Measurements from ENCODE around the gene MAPKBP1.

MAPKBP1 gene

DNA sequence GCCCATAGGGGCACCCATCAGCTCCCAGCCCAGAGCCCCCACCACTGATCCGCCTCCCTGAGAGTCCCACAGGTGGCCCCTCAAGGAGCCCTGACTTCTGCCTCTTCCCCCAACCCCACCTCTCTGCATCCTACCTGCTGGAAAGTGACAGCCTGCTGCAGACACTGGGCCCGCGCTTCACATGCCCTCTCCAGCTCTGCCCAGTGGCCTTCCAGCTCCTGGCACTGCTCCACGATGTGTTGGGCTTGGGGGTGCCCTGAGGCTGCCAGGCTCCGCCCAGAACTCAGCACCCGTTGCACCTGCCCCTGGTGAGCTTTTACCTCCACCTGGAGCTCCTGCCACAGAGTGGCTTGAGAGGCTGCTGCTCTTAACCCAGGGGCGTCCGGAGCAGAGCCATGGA lies 99.4 kb downstream of the MAPKBP1 start:
- DNase-seq = no peak

DNA sequence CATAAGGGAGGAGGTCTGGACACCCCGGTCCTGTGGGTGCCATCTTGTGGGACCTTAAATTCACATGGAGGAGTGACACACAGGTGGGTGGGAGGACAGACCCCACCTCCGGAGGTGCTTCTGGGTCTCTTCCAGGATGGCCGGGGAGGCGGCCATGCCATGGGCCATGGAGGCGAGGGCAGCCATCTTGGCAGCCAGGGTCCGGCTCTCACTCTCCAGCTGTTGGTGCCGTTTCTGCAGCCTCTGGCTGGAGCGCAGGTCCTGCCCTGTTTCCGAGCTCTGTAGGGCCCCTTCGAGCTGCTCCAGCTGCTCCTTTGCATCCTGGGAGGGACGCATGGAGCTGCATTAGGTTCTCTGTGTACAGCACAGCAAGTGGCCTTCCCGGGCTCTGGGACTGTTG lies 100.5 kb downstream of the MAPKBP1 start:
- DNase-seq = no peak

DNA sequence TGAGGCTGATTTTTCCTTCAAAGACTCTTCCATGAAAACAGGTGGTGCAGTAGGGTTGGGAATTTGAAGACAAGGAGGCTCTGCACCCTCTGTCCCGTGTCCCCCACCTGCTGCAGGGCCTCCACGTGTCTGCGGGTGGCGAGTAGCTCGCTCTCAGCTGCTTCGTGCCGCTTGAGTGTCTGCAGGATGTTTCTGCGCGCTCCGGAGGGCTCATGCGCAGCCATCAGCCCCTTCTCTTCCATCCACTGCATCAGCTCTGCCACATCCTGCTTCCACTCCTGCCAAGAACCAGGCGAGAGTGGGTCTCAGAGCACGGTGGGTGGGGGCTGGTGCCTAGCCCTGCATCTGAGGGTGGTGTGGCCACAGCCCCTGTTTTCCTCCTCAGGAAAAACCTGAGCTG lies 101.7 kb downstream of the MAPKBP1 start:
- DNase-seq = no peak

DNA sequence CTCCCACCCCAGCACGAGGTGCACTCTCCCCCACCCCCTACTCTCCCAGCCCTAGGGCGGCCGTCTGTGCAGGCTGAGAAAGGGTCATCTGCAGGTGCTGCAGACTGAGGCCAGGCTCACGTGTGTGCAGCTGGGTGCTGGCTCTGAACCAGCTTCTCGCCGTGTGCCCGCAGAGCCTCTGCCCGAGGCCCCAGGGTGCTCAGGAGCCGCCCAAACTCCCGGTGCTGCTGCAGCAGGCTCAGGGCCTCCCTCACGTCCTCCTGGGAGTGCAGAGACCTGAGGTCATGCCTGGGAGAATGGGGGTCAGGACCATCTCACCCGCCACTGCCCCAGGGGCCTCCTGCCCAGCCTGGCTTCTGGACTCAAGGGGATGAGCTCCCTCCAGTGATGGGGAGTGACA lies 102.4 kb downstream of the MAPKBP1 start:
- no peak for DNase-seq

Data from activated CD4-positive, alpha-beta T cell treated with anti-CD3 and anti-CD28 coated beads, Interleukin-2, amount 50 U/mL, for 1 hour (primary cell).